ENCODE measurements around the gene FREM2. TPM values are rescaled to one million over a fixed set of nuclear protein-coding genes. Genes with fewer than 3 reads are reported as not detected.

The FREM2 gene
- total and polyA plus RNA-seq, 2 of the 13 experiments (the other 11 are each of a cell fraction or from before 2014, with no cell fraction given), result not detected

- TF ChIP-seq ZNF280D (CRISPR knock-in tag; IDR thresholded peaks at IDR 0.05) (no peak), SP1 (IDR thresholded peaks at IDR 0.05) (no peak), SP1 (CRISPR knock-in tag; IDR thresholded peaks at IDR 0.05) (no peak), ZNF510 (CRISPR knock-in tag; IDR thresholded peaks at IDR 0.05; ENCODE audit: low read depth) (no peak), ATF2 (CRISPR knock-in tag; IDR thresholded peaks at IDR 0.05) (no peak), ZNF317 (CRISPR knock-in tag; IDR thresholded peaks at IDR 0.05) (no peak), TGIF2 (CRISPR knock-in tag; IDR thresholded peaks at IDR 0.05) (no peak), MXI1 (IDR thresholded peaks at IDR 0.05; ENCODE audit: borderline replicate concordance, low read depth, low read length) (no peak), MAX (IDR thresholded peaks at IDR 0.05) (no peak), SSRP1 (CRISPR knock-in tag; IDR thresholded peaks at IDR 0.05) (no peak), RFXANK (CRISPR knock-in tag; IDR thresholded peaks at IDR 0.05) (no peak)
These were observed 117.2 kb downstream of the FREM2 start (continued) for GRCh38 chr13:38804061-38804460.

GRCh38 chr13:38804536-38804935, 117.7 kb downstream of the FREM2 start:
- Histone ChIP-seq H3K27me3 (ENCODE audit: control insufficient read depth in 1 of 2, insufficient read depth in 2 of 2, low read length in 2 of 2) (no peaks in the 10 kb centered on the region), H4K20me1 (ENCODE audit: insufficient read depth, low read length) (no peaks in the 10 kb centered on the region), H2AFZ (ENCODE audit: low read length) (no peak overlapping the region), H3K27ac (ENCODE audit: extremely low read length, insufficient read depth, low read length) (no peak overlapping the region), H3K4me1 (ENCODE audit: insufficient read depth, low read length) (no peaks in the 10 kb centered on the region), H3K4me3 (replicated peaks in 1 of 3; ENCODE audit: insufficient read depth in 1 of 3, low read depth in 2 of 3, low read length in 3 of 3) (no peak overlapping the region), H3K79me2 (ENCODE audit: insufficient read depth, low read length) (no peaks in the 10 kb centered on the region), H3K9ac (ENCODE audit: insufficient read depth, low read depth, low read length) (no peak overlapping the region), H3K36me3 (replicated peaks in 1 of 2; ENCODE audit: control insufficient read depth in 1 of 2, insufficient read depth in 2 of 2, low read length in 2 of 2) (no peaks in the 10 kb centered on the region), H3K9me3 (ENCODE audit: low read length) (peaks cover 8% of the 10 kb centered on the region), H3K4me2 (ENCODE audit: low read depth, low read length) (no peak overlapping the region)
- no TSS peak for BruUV-seq (replicated peaks)
- WGBS (ENCODE audit: low lambda C conversion rate), result 8% methylated on average over 1 of the region's 1 CpG
- POLR2A ChIA-PET, result no interaction called here
- CTCF ChIA-PET (ENCODE audit: low intra/inter-chr PET ratio, low total read pairs), result no interaction called here
- ATAC-seq (no peak), FAIRE-seq (no peak), DNase-seq (ENCODE audit: low spot score) (no peak)
- in situ Hi-C loops (cut with HindIII; ENCODE audit: extremely low pct_ligation_motif_present, low pct_unique_long_range_greater_than_20kb) (no loop called here), intact Hi-C loops (cut with micrococcal nuclease; ENCODE audit: unreplicated experiment) (no loop called here)
- no peak for TF ChIP-seq FOSL2 (CRISPR knock-in tag; IDR thresholded peaks at IDR 0.05)
- TF ChIP-seq HBP1 (CRISPR knock-in tag; IDR thresholded peaks at IDR 0.05; ENCODE audit: low read depth), result no peak
- TF ChIP-seq ZNF724P (CRISPR knock-in tag; IDR thresholded peaks at IDR 0.05; ENCODE audit: borderline replicate concordance), result no peak
- TF ChIP-seq ATF3 (CRISPR knock-in tag; IDR thresholded peaks at IDR 0.05), result no peak
- TF ChIP-seq MAFG (CRISPR knock-in tag; IDR thresholded peaks at IDR 0.05), result no peak
